SK-N-SH (cell line): ENCODE data around the gene NUP188. TPM values are rescaled to one million over a fixed set of nuclear protein-coding genes. Genes with fewer than 3 reads are reported as not detected.

Experiments
- CTCF ChIP-seq: fragments of 200-600 bp; sonication (generic); IDR thresholded peaks from 2 replicates; pipeline ENCODE4 v1.6.1; 2017; ENCODE audit warnings: antibody characterized with exemption, mild to moderate bottlenecking, moderate library complexity
- EZH2phosphoT487 ChIP-seq: fragments of 200-600 bp; sonication (generic); IDR thresholded peaks from 2 replicates; pipeline ENCODE4 v1.6.1; 2017; ENCODE audit warnings: low read depth, mixed run types, mild to moderate bottlenecking, antibody characterized with exemption, moderate library complexity, borderline replicate concordance
- FOSL2 ChIP-seq: IDR thresholded peaks from 2 replicates; pipeline ENCODE4 v1.4.0; 2012; ENCODE audit warnings: low read depth, mild to moderate bottlenecking, moderate library complexity, borderline replicate concordance
- FOXJ3 ChIP-seq: sonication (generic); formaldehyde crosslinking; IDR thresholded peaks from 2 replicates; pipeline ENCODE4 v1.5.1; 2020; ENCODE audit warnings: mild to moderate bottlenecking, missing genetic modification reagents
- FOXM1 ChIP-seq: IDR thresholded peaks from 2 replicates; pipeline ENCODE4 v1.4.0; 2012; ENCODE audit warnings: low read depth, mild to moderate bottlenecking
- GABPA ChIP-seq: IDR thresholded peaks from 2 replicates; pipeline ENCODE4 v1.4.0; 2012; ENCODE audit warnings: low read depth, mild to moderate bottlenecking
- GATA2 ChIP-seq: sonication (generic); formaldehyde crosslinking; IDR thresholded peaks from 2 replicates; pipeline ENCODE4 v1.5.0; 2020; ENCODE audit warnings: mild to moderate bottlenecking, missing genetic modification reagents
- IRF3 ChIP-seq: fragments of 150-350 bp; IDR thresholded peaks from 2 replicates; pipeline ENCODE4 v1.6.1; 2016; ENCODE audit warnings: mild to moderate bottlenecking, low read depth, low read length
- MEF2A ChIP-seq: IDR thresholded peaks from 2 replicates; pipeline ENCODE4 v1.4.0; 2012; ENCODE audit warnings: low read depth, borderline replicate concordance
- MXI1 ChIP-seq: IDR thresholded peaks from 2 replicates; pipeline ENCODE4 v1.6.1; 2012; ENCODE audit warnings: mild to moderate bottlenecking, low read depth, low read length, improper control_type of control experiment
- PBX3 ChIP-seq: IDR thresholded peaks from 2 replicates; pipeline ENCODE4; 2012
- RAD21 ChIP-seq: IDR thresholded peaks from 2 replicates; pipeline ENCODE4 v1.6.1; 2012; ENCODE audit warnings: mild to moderate bottlenecking, low read length
- RCOR1 ChIP-seq: fragments of 150-350 bp; IDR thresholded peaks from 2 replicates; pipeline ENCODE4 v1.6.1; 2017; ENCODE audit warnings: antibody characterized with exemption, low read length
- REST ChIP-seq: IDR thresholded peaks from 2 replicates; pipeline ENCODE4 v1.6.1; 2012; ENCODE audit warnings: mild to moderate bottlenecking, low read depth, low read length, moderate library complexity
- SMC3 ChIP-seq: IDR thresholded peaks from 2 replicates; pipeline ENCODE4 v1.6.1; 2012; ENCODE audit warnings: low read depth, low read length, improper control_type of control experiment
- TAF1 ChIP-seq: IDR thresholded peaks from 2 replicates; pipeline ENCODE4 v1.6.1; 2012; ENCODE audit warnings: low read depth, mild to moderate bottlenecking, low read length, moderate library complexity, borderline replicate concordance
- TCF12 ChIP-seq: IDR thresholded peaks from 2 replicates; pipeline ENCODE4 v1.4.0; 2012
- USF2 ChIP-seq: fragments of 150-350 bp; IDR thresholded peaks from 2 replicates; pipeline ENCODE4 v1.6.1; 2017; ENCODE audit warnings: antibody characterized with exemption, low read length, low read depth, borderline replicate concordance
- polyA plus RNA-seq, 3 experiments: library from polyadenylated mRNA; depleted of rRNA; stranded (reverse); fragments of >200 nt; gene quantifications; 2 replicates each; pipeline ENCODE4 v1.2.3, GENCODE V29; 2012

NUP188 gene
- polyA plus RNA-seq, 1 of the 3 experiments (the other 2 are of a cell fraction), result 49.5 TPM

GRCh38 chr9:128911529-128912035 lies 35.9 kb upstream of the NUP188 start (continued):
- TF ChIP-seq TCF12, result peak; percentile 62
- no peak for TF ChIP-seq REST
- TF ChIP-seq FOXM1, result no peak
- TF ChIP-seq IRF3, result no peak
- TF ChIP-seq FOXJ3 (CRISPR knock-in tag), result no peak
- no peak for TF ChIP-seq PBX3
- TF ChIP-seq SMC3, result no peak
- no peak for TF ChIP-seq GABPA
- no peak for TF ChIP-seq RAD21
- TF ChIP-seq GATA2, result no peak
- no peak for TF ChIP-seq TAF1
- TF ChIP-seq CTCF, result no peak
- no peak for TF ChIP-seq EZH2phosphoT487
- TF ChIP-seq USF2, result no peak
- TF ChIP-seq MEF2A, result no peak
- peak; percentile 32; the same call in 1 of the 2 replicates for TF ChIP-seq FOSL2
- TF ChIP-seq MXI1, result no peak
- no peak for TF ChIP-seq RCOR1
